HepG2 (cell line): ENCODE measurements around the gene INSL4. TPM values are rescaled to one million over a fixed set of nuclear protein-coding genes. Genes with fewer than 3 reads are reported as not detected.

Source experiments
- ATAC-seq: fragments of 200-7000 bp; cut with Tn5 transposase; 3 replicates; pipeline ENCODE4 v1.9.1; 2020; ENCODE audit warnings: mild to moderate bottlenecking, moderate library complexity
- BruUV-seq: library from RNA; stranded (reverse); fragments of 400-500 nt; replicated peaks from 2 replicates; lab custom pipeline; 2021; lab: Mats Ljungman, UMichigan
- CTCF ChIA-PET: fragments of 300-600 bp; formaldehyde crosslinking; extraction: SDS; loops from one replicate; lab custom pipeline; 2021; ENCODE audit warnings: low total read pairs, inconsistent platforms, low intra/inter-chr PET ratio; lab: Yijun Ruan, JAX
- POLR2A ChIA-PET: fragments of 350-600 bp; sonication (Branson Sonifier 250); formaldehyde crosslinking; loops from one replicate; lab custom pipeline; 2020; ENCODE audit warnings: antibody characterized with exemption, inconsistent platforms; lab: Yijun Ruan, JAX
- DNase-seq: peaks from one replicate; pipeline ENCODE4 v3.0.0-alpha.2; 2015; ENCODE audit warnings: low spot score
- FAIRE-seq: peaks from 3 replicates; lab custom pipeline; 2011; peaks lifted over from hg19 to GRCh38; lab: Jason Lieb, UNC
- H2AFZ ChIP-seq: one replicate; pipeline ENCODE4 v1.6.1; 2011; ENCODE audit warnings: low read length, inconsistent platforms
- H3K27ac ChIP-seq: fragments of 300-600 bp; 3 replicates; pipeline ENCODE4 v1.8.0; 2011; ENCODE audit warnings: mixed run types, mild to moderate bottlenecking, mixed read lengths, low read length, inconsistent platforms; ENCODE audit not compliant: insufficient read depth; ENCODE audit errors: extremely low read length
- H3K27me3 ChIP-seq, 2 experiments: fragments of 200-600 bp in 1 of 2; 2 replicates in 1 of 2; 3 replicates in 1 of 2; pipeline versions ENCODE4 v1.6.0 to v1.8.0; 2011; ENCODE audit warnings: low read length in 2 of 2, mild to moderate bottlenecking in 2 of 2, moderate library complexity in 2 of 2, inconsistent platforms in 1 of 2; ENCODE audit not compliant: insufficient read depth in 2 of 2, control insufficient read depth in 1 of 2
- H3K36me3 ChIP-seq, 2 experiments: fragments of 200-600 bp in 1 of 2; replicated peaks in 1 of 2; 2 replicates in 1 of 2; 3 replicates in 1 of 2; pipeline versions ENCODE4 v1.5.1 to v1.8.0; 2011; ENCODE audit warnings: low read length in 2 of 2, inconsistent platforms in 1 of 2; ENCODE audit not compliant: insufficient read depth in 2 of 2, control insufficient read depth in 1 of 2
- H3K4me1 ChIP-seq: 2 replicates; pipeline ENCODE4 v1.5.1; 2012; ENCODE audit warnings: low read length, inconsistent platforms; ENCODE audit not compliant: insufficient read depth
- H3K4me2 ChIP-seq: 2 replicates; pipeline ENCODE4 v1.6.0; 2011; ENCODE audit warnings: low read depth, low read length, inconsistent platforms
- H3K4me3 ChIP-seq, 3 experiments: fragments of 200-600 bp in 1 of 3; sonication (generic), shearing (Covaris generic) in 1 of 3; replicated peaks in 1 of 3; 2 replicates each; pipeline ENCODE4 v1.5.1; 2011 to 2016; ENCODE audit warnings: low read length in 3 of 3, inconsistent platforms in 2 of 3, low read depth in 2 of 3, mild to moderate bottlenecking in 2 of 3, control low read depth in 1 of 3, mixed read lengths in 1 of 3; ENCODE audit not compliant: insufficient read depth in 1 of 3
- H3K79me2 ChIP-seq: one replicate; pipeline ENCODE4 v1.6.1; 2011; ENCODE audit warnings: low read length, inconsistent platforms; ENCODE audit not compliant: insufficient read depth
- H3K9ac ChIP-seq: 2 replicates; pipeline ENCODE4 v1.6.0; 2011; ENCODE audit warnings: mild to moderate bottlenecking, low read depth, low read length, inconsistent platforms; ENCODE audit not compliant: insufficient read depth
- H3K9me3 ChIP-seq: 2 replicates; pipeline ENCODE4 v1.5.1; 2012; ENCODE audit warnings: mild to moderate bottlenecking, low read length
- H4K20me1 ChIP-seq: 2 replicates; pipeline ENCODE4 v1.6.0; 2011; ENCODE audit warnings: inconsistent platforms, mild to moderate bottlenecking, low read length, moderate library complexity; ENCODE audit not compliant: insufficient read depth
- CREM ChIP-seq, 2 experiments: sonication (generic) in 1 of 2; formaldehyde crosslinking in 1 of 2; IDR thresholded peaks; 2 replicates each; pipeline versions ENCODE4 v1.4.0 to v1.6.1; 2016 to 2020; ENCODE audit warnings: antibody characterized with exemption in 1 of 2, mild to moderate bottlenecking in 1 of 2, missing genetic modification reagents in 1 of 2
- DNMT3B ChIP-seq: conservative IDR thresholded peaks from 2 replicates; pipeline ENCODE4 v1.6.1; 2016; ENCODE audit warnings: missing biosample characterization, control low read depth
- DRAP1 ChIP-seq: IDR thresholded peaks from 2 replicates; pipeline ENCODE4 v1.6.1; 2016; ENCODE audit warnings: missing genetic modification reagents, missing compliant biosample characterization
- MXD1 ChIP-seq: sonication (generic); formaldehyde crosslinking; IDR thresholded peaks from 2 replicates; pipeline ENCODE4 v1.4.0; 2020; ENCODE audit warnings: mild to moderate bottlenecking, missing genetic modification reagents
- NAIF1 ChIP-seq: sonication (generic); formaldehyde crosslinking; IDR thresholded peaks from 2 replicates; pipeline ENCODE4 v1.5.0; 2020; ENCODE audit warnings: mild to moderate bottlenecking, missing genetic modification reagents, borderline replicate concordance
- SATB2 ChIP-seq: sonication (generic); formaldehyde crosslinking; IDR thresholded peaks from 2 replicates; pipeline ENCODE4 v1.5.0; 2020; ENCODE audit warnings: missing genetic modification reagents
- SRSF4 ChIP-seq: fragments of 200-400 bp; formaldehyde crosslinking; IDR thresholded peaks from one replicate; pipeline ENCODE4 v1.6.1; 2018; ENCODE audit warnings: mild to moderate bottlenecking, low read depth, low read length, moderate library complexity; ENCODE audit not compliant: poor library complexity, severe bottlenecking
- TBL1XR1 ChIP-seq: fragments of 150-350 bp; IDR thresholded peaks from 2 replicates; pipeline ENCODE4 v1.6.1; 2014; ENCODE audit warnings: borderline replicate concordance, low read length; ENCODE audit not compliant: partially characterized antibody
- TMF1 ChIP-seq: sonication (generic); formaldehyde crosslinking; IDR thresholded peaks from 2 replicates; pipeline ENCODE4 v1.8.1; 2022; ENCODE audit warnings: low read depth, missing genetic modification reagents
- ZBTB4 ChIP-seq: sonication (generic); formaldehyde crosslinking; IDR thresholded peaks from 2 replicates; pipeline ENCODE4 v1.4.0; 2020; ENCODE audit warnings: missing genetic modification reagents, mild to moderate bottlenecking, borderline replicate concordance
- ZNF629 ChIP-seq: sonication (generic); formaldehyde crosslinking; conservative IDR thresholded peaks from 2 replicates; pipeline ENCODE4 v1.5.0; 2020; ENCODE audit warnings: missing genetic modification reagents
- WGBS: methylation state at CpG from one replicate; pipeline ENCODE4 v1.1.6; 2017; ENCODE audit warnings: low lambda C conversion rate; 5-methylcytosine and 5-hydroxymethylcytosine counted together
- in situ Hi-C: cut with HindIII; loops from 2 replicates; pipeline ENCODE4 v1.10.0; 2017; ENCODE audit warnings: low pct_unique_long_range_greater_than_20kb; ENCODE audit not compliant: extremely low pct_ligation_motif_present
- intact Hi-C: fragments of 100-400 bp; cut with micrococcal nuclease; formaldehyde crosslinking; loops from one replicate; pipeline ENCODE4 v1.10.0; 2022; ENCODE audit not compliant: unreplicated experiment
- polyA plus RNA-seq, 8 experiments: library from polyadenylated mRNA; depleted of rRNA in 3 of 8; stranded (reverse) in 7 of 8; unstranded in 1 of 8; fragments of >200 nt; fragmentation: Illumina TruSeq in 4 of 8; extraction: Trizol in 4 of 8; gene quantifications; 2 replicates each; pipeline versions ENCODE4 v1.2.1 to v1.2.3, GENCODE V29; 2011 to 2016; ENCODE audit warnings: low read depth in 4 of 8, missing spikeins in 1 of 8, mixed read lengths in 1 of 8; ENCODE audit not compliant: insufficient read depth in 1 of 8
- total RNA-seq, 5 experiments: library from RNA; depleted of rRNA; stranded (reverse); fragments of >200 nt; fragmentation: Illumina TruSeq; extraction: Trizol; gene quantifications; 2 replicates each; pipeline ENCODE4 v1.2.3, GENCODE V29; 2016; ENCODE audit warnings: low read depth in 1 of 5
- TF ChIP-seq, protein P1 (sequence below): sonication (generic); formaldehyde crosslinking; IDR thresholded peaks from 2 replicates; pipeline ENCODE4 v1.4.0; 2020; ENCODE audit warnings: missing genetic modification reagents, mild to moderate bottlenecking, borderline replicate concordance

Gene INSL4
- total and polyA plus RNA-seq, 2 of the 13 experiments (the other 11 are each of a cell fraction or from before 2014, with no cell fraction given) = not detected

- no peak overlapping the region for H3K4me3 ChIP-seq
- ATAC-seq = peak; percentile 94
- no TSS peak for BruUV-seq
- H3K27ac ChIP-seq = no peak overlapping the region
- H2AFZ ChIP-seq = no peak overlapping the region
- WGBS = 15% methylated on average over 8 of the region's 8 CpGs
- no peaks in the 10 kb centered on the region for H3K9me3 ChIP-seq
- H3K4me2 ChIP-seq = no peak overlapping the region
- H3K36me3 ChIP-seq = no peaks in the 10 kb centered on the region
- in situ Hi-C loops = loop anchor here (5.0 kb wide), 2 partner anchors 256 to 411 kb away; no protein-coding TSS in a partner anchor
- no peaks in the 10 kb centered on the region for H4K20me1 ChIP-seq
- peaks cover 0 to 5% of the 10 kb centered on the region in 2 experiments; a peak in 2 of 5 replicates for H3K27me3 ChIP-seq
- H3K79me2 ChIP-seq = no peaks in the 10 kb centered on the region
- no peak overlapping the region for H3K9ac ChIP-seq
- peak; percentile 56 for DNase-seq
- intact Hi-C loops = loop anchor here (1.0 to 5.0 kb wide), 4 partner anchors 76 to 414 kb away; no protein-coding TSS in a partner anchor
- ChIA-PET CTCF (interaction anchor here (0.7 to 2.5 kb wide), 4 partner anchors 239 to 414 kb away, joined by 4 to 16 read pairs (median 8); no protein-coding TSS in a partner anchor), POLR2A (interaction anchor here (1.0 kb wide), 1 partner anchor 414 kb away, joined by 7 read pairs; no protein-coding TSS in a partner anchor)
- H3K4me1 ChIP-seq = no peaks in the 10 kb centered on the region
- peak; percentile 72 for FAIRE-seq
- no peak for TF ChIP-seq MXD1 (CRISPR knock-in tag)
- TF ChIP-seq TBL1XR1 = no peak
- no peak for TF ChIP-seq TMF1 (CRISPR knock-in tag)
- TF ChIP-seq, protein P1, sequence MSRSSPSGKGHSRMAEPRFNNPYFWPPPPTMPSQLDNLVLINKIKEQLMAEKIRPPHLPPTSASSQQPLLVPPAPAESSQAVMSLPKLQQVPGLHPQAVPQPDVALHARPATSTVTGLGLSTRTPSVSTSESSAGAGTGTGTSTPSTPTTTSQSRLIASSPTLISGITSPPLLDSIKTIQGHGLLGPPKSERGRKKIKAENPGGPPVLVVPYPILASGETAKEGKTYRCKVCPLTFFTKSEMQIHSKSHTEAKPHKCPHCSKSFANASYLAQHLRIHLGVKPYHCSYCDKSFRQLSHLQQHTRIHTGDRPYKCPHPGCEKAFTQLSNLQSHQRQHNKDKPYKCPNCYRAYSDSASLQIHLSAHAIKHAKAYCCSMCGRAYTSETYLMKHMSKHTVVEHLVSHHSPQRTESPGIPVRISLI (CRISPR knock-in tag) = no peak
- no peak for TF ChIP-seq DNMT3B (CRISPR knock-in tag)
- no peak for TF ChIP-seq DRAP1
- TF ChIP-seq CREM (IDR thresholded peaks at IDR 0.05) = no peak
- TF ChIP-seq CREM (CRISPR knock-in tag; IDR thresholded peaks at IDR 0.05) = no peak
- no peak for TF ChIP-seq NAIF1 (CRISPR knock-in tag)
- no peak for TF ChIP-seq ZNF629 (CRISPR knock-in tag)
- TF ChIP-seq SRSF4 = no peak
- no peak for TF ChIP-seq SATB2 (CRISPR knock-in tag)
- TF ChIP-seq ZBTB4 = no peak
These were observed 44.6 kb upstream of the INSL4 start for GRCh38 chr9:5186416-5187169.
